Measurements from ENCODE around the gene AMBN. TPM values are rescaled to one million over a fixed set of nuclear protein-coding genes. Genes with fewer than 3 reads are reported as not detected.

Gene AMBN
- total RNA-seq, 1 experiment from 2014 or later, result not detected

DNA sequence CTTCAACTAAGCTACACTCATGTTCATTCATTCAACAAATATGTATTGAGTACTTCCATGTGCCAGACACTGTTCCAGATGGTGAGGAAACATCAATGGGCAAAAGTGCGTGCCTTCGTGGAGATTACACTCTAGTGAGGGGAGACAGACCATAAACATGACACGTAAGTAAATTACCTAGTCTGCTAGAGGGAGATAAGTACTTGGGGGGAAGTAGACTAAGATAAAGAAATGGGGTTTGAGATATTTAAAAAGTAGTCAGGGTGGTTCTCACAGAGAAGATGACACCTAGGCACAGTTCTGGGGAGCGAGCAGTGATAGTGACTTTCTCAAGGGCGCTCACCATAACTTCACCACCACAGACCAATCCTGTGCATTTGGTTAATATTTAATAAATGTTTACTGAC is 62.6 kb downstream of the AMBN start:
- CTCF ChIA-PET, result interaction anchor here (1.0 kb wide), 1 partner anchor 81 kb away, joined by 3 read pairs; no protein-coding TSS in a partner anchor
- RAD21 ChIA-PET (ENCODE audit: low non-redundant PET in 1 of 2, low total read pairs in 2 of 2, uncharacterized antibody in 2 of 2, unreplicated experiment in 2 of 2), result no interaction called here

More for the DNA sequence above, 62.6 kb downstream of the AMBN start:
- H3K27ac ChIP-seq (ENCODE audit: low read depth, low read length), result no peak overlapping the region
- POLR2A ChIA-PET, result no interaction called here
- H3K9me3 ChIP-seq (ENCODE audit: control insufficient read depth in 1 of 2, insufficient read depth in 1 of 2, low read depth in 1 of 2, low read length in 2 of 2), result no peaks in the 10 kb centered on the region
- no peak for ATAC-seq
- intact Hi-C loops (cut with micrococcal nuclease), result loop anchor here (10.0 kb wide), 1 partner anchor 530 kb away; no protein-coding TSS in a partner anchor
- no peaks in the 10 kb centered on the region for H3K9me2 ChIP-seq (ENCODE audit: insufficient read depth)
- H3K4me1 ChIP-seq (ENCODE audit: control insufficient read depth in 1 of 2, insufficient read depth in 2 of 2, low read length in 2 of 2), result peaks cover 3 to 5% of the 10 kb centered on the region in 2 experiments; a peak in 2 of 4 replicates
- no peak overlapping the region for H3K9ac ChIP-seq (ENCODE audit: low read length)
- H3K36me3 ChIP-seq (ENCODE audit: control insufficient read depth in 1 of 2, insufficient read depth in 2 of 2, low read length in 2 of 2), result no peaks in the 10 kb centered on the region
- no peaks in the 10 kb centered on the region for H3K79me2 ChIP-seq (ENCODE audit: insufficient read depth, low read length)
- no peaks in the 10 kb centered on the region for H3K27me3 ChIP-seq (ENCODE audit: insufficient read depth, low read length)
- TF ChIP-seq EZH2phosphoT487 (IDR thresholded peaks at IDR 0.05; ENCODE audit: borderline replicate concordance), result no peak
- TF ChIP-seq, protein P1, sequence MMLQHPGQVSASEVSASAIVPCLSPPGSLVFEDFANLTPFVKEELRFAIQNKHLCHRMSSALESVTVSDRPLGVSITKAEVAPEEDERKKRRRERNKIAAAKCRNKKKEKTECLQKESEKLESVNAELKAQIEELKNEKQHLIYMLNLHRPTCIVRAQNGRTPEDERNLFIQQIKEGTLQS (IDR thresholded peaks at IDR 0.05), result no peak
- TF ChIP-seq EZH2 (IDR thresholded peaks at IDR 0.05), result no peak
- no peak for TF ChIP-seq POLR2A (IDR thresholded peaks at IDR 0.05; ENCODE audit: borderline replicate concordance, extremely low read depth, insufficient read depth, insufficient read length)
- no peak for TF ChIP-seq CEBPB (IDR thresholded peaks at IDR 0.05; ENCODE audit: low read depth)
- no peak for TF ChIP-seq EGR1 (IDR thresholded peaks at IDR 0.05; ENCODE audit: low read depth)
- TF ChIP-seq FOSL1 (IDR thresholded peaks at IDR 0.05; ENCODE audit: low read depth), result no peak
- no peak for TF ChIP-seq SRF (IDR thresholded peaks at IDR 0.05; ENCODE audit: low read depth)
- TF ChIP-seq ZNF274 (IDR thresholded peaks at IDR 0.05; ENCODE audit: low read depth, low read length), result no peak
- no peak for TF ChIP-seq SP1 (IDR thresholded peaks at IDR 0.05; ENCODE audit: low read depth)
- no peak for TF ChIP-seq SIN3A (IDR thresholded peaks at IDR 0.05; ENCODE audit: low read depth)
- TF ChIP-seq CTCF (IDR thresholded peaks at IDR 0.05 in 2 of 3, conservative IDR thresholded peaks at IDR 0.05 in 1 of 3; ENCODE audit: borderline replicate concordance in 1 of 3, insufficient read depth in 1 of 3, low read depth in 2 of 3, low read length in 2 of 3), result no peak
- no peak for TF ChIP-seq ELF1 (IDR thresholded peaks at IDR 0.05; ENCODE audit: borderline replicate concordance, low read depth)
- TF ChIP-seq ZFX (IDR thresholded peaks at IDR 0.05), result no peak
- no peak for TF ChIP-seq YY1 (IDR thresholded peaks at IDR 0.05; ENCODE audit: extremely low read depth, insufficient replicate concordance, low read depth, low read length)
- TF ChIP-seq ZBTB33 (IDR thresholded peaks at IDR 0.05; ENCODE audit: extremely low read depth, insufficient replicate concordance, low read length), result no peak
- TF ChIP-seq POLR2AphosphoS5 (IDR thresholded peaks at IDR 0.05; ENCODE audit: low read depth, low read length), result no peak
- TF ChIP-seq REST (IDR thresholded peaks at IDR 0.05; ENCODE audit: low read depth), result no peak
- no peak overlapping the region for H2AFZ ChIP-seq (ENCODE audit: low read depth, low read length, poor library complexity, severe bottlenecking)
- H3K4me2 ChIP-seq (ENCODE audit: low read length), result no peak overlapping the region
- no TSS peak for BruUV-seq (replicated peaks)
- H4K20me1 ChIP-seq (ENCODE audit: insufficient read depth), result no peaks in the 10 kb centered on the region
- H3K4me3 ChIP-seq (replicated peaks in 1 of 2; ENCODE audit: low read depth in 1 of 2, low read length in 2 of 2), result no peak overlapping the region
- DNase-seq (ENCODE audit: low read depth, low spot score), result no peak
